ENCODE measurements around the gene GRIN3B.
A peak's percentile ranks its signal among the peaks of the same experiment; 100 is the strongest.

Gene GRIN3B

DNA sequence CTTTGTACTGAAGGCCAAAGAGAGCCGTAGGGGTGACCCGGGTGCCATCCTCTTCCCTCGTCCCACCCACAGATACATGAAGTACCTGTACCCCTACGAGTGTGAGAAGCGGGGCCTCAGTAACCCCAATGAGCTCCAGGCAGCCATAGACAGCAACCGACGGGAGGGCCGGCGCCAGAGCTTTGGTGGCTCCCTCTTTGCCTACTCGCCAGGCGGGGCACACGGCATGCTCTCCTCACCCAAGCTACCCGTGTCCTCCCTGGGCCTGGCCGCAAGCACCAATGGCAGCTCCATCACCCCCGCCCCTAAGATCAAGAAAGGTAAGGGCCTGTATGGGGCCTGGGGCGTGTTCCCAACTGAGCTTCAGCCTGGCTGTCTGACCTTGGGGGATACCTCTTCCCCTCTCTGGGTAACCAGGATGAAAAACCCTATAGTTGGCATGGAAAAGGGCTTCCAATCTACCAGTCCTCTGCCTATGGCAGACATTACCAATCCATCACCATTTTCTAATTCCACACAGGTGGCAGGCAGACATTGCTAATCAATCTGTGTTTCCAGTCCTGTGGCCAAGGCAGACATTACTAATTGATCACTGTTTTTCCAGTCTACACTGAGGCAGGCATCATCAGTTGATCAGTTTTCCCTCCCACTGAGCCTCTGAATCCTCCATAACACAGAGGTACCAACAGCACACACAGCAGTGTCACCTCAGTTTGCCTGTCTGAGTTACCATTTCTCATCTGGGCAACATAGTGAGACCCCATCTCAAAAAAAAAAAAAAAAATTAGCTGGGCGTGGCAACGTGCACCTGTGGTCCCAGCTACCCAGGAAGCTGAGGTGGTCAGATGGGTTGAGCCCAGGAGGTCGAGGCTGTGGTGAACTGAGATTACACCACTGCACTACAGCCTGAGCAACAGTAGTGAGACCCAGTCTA lies 35.2 kb upstream of the GRIN3B start:
- no peak for DNase-seq

DNA sequence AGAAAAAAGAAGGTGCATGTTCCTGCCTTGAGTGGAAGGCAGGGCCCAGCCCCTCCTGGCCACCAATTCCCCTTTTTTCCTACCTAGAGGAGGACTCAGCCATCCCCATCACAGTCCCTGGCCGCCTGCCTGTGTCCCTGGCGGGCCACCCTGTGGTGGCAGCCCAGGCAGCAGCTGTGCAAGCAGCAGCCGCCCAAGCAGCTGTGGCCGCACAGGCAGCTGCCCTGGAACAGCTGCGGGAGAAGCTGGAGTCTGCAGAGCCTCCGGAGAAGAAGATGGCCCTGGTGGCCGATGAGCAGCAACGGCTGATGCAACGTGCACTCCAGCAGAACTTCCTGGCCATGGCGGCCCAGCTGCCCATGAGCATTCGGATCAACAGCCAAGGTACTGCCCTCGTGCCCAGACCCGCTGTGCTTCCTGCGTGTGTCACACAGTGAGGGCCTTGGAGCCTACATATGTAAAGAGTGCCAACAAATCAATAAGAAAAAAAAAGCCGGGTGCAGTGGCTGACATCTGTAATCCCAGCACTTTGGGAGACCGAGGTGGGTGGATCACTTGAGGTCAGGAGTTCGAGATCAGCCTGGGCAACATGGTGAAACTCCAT lies 33.6 kb upstream of the GRIN3B start:
- no peak for DNase-seq

DNA sequence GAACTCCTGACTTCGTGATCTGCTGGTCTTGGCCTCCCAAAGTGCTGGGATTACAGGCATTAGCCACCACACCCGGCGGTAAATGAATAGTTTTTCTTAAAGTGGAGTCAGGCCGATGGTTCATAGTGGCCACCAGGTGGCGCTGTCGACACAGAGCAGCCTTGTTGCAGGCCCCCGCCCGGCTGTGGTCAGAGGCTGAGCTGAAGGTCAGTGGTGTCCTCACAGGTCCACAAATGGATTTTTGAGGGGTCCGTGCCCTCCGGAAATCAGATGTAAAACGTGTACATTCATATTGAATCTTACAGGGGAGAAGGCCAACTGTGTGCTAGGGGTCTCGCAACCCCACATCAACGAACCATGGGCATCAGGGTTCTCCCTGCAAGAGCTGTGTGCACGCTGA lies 29.5 kb upstream of the GRIN3B start:
- DNase-seq = no peak

DNA sequence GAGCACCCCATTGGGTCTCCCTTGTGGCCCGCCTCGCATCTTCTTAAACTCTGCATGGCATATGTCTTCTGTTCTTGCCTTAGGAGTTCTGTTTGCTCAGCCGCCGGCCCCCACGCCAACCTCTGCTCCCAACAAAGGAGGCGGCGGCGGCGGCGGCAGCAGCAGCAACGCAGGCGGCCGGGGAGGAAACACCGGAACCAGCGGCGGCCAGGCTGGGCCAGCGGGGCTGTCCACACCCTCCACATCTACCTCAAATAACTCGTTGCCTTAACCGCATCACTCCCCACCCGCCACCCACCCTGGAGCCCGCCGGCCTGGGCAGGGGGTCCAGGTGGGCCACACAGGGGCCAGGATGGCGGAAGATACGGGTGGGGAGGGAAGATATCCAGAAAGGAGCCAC lies 28.4 kb upstream of the GRIN3B start:
- DNase-seq = no peak

DNA sequence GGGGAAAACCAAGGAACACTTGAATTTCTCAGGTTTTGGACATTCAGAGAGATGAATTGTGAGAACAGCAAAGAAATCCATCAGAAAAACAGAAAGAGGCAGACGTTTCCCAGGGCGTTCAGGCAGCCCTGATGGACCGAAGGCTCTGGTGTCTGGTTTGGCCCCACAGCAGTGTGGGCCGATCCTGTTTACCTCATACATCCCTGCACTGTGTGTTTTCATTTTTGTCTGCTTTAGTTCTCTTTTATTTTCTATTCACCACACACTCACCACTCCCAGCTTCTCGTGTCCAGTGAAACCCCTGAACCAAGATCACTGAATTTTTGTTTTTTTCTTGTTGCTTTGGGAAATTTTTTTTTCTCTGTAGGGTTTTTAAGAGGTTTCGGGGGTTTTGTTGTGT lies 27.9 kb upstream of the GRIN3B start:
- DNase-seq = no peak

DNA sequence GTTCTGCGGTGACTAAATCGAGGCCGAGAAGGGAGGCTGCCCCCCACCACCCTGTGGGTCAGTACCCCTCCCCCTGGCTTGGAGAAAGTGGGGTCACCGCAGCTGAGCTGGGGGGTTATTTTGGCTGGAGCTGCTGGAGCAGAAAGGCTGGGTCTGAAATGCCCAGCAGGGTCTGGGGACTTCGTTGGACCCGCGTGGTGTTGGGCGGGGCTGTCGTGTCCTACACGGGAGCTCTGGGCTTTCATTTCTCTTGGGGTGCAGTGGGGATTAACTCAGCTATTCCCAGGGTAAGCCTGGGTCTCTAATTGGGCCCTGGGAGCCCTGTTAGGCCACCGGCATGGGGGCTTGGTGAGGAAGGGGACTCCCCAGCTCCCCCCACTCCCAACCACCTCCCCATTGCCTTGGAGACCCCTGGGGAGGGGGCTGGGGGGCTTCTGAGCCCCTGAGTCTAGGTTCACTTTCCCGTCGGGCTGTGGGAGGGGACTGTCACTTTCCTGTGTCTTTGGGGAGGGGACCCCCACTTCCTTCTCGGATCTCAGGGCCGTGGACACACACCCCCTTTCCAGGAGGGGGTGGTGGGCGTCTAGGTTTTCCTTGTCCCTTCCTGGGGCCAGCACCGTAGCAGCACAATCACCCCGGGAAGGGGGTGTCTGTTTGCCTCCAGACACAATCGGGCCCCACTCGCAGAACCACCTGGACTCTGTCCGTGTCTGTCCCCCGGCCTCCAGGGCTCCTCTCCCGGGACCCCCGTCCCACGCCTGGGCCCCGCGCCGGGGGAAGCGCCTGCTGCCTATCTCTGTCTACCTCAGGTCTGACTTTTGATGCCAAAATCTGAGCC lies 26.3 kb upstream of the GRIN3B start:
- DNase-seq = no peak

DNA sequence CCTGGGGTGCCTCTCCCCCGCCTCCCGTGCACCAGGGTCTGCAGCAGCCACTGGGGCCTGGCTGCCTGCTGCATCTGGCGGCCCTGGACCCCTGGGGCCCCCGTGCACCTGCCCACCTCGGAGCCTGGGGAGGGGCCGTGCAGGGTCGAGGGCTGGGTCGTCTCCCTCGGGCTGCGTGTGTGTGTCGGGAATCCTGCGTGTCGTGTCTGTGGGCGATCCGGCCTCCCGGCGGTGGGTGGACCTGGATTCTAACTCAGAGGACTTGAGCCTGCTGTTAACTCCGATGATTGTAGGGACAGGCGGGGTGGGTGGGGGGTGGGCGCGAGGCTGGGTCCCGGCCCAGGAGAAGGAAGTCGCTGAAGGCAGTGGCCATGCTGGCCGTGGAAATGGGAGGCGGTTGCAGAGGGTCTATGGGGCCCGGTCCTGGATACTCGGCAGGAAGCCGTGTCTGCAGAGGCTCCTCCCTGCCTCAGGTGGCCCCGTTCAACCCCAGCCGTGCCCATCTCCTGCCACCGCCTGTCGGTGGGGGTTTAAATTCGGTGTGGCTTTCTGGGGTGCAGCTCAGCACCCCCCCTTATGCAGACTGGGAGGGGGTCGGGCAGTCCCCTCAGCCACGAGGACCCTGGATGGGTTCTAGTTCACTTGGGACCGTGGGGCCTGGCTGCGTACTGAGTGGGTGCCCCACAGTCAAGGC lies 25.5 kb upstream of the GRIN3B start:
- DNase-seq = no peak

DNA sequence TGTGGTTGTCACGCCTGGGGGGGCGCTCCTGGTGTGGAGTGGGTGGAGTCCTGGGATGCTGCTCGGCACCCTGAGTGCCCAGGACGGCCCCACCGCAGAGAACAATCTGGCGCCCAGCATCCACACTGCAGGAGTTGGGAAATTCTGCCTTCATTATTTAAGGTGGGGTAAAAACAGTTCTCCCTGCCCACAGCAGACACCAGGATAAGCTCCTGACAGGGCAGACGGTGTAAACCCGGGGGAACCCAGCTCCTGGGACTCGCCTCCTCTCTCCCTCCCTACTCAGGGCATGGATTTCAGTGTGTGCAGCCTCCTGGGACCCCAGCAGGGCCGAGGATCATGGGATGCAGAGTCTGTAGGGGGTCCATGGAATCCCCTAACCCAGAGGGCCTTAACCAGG lies 23.7 kb upstream of the GRIN3B start:
- no peak for DNase-seq

DNA sequence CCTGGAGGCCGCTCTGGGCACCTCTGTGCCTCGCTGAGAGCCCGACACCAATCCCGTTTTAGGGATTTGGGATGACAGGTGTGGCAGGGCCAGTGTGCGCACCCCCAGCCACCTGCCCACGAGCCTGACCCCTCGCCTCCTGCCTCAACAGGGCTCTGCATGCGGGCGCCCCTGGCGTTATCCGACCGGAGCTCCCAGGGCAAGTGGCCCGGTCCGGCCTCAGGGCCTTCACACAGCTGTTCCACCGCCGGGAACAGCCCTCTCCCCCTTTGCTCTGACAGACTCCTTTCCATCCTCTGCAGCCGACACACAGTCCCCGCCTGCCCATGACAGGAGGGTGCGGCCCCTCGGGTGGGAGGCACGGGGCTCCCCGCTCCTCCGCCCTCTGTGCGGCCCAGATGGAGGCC lies 23.2 kb upstream of the GRIN3B start:
- DNase-seq = no peak

DNA sequence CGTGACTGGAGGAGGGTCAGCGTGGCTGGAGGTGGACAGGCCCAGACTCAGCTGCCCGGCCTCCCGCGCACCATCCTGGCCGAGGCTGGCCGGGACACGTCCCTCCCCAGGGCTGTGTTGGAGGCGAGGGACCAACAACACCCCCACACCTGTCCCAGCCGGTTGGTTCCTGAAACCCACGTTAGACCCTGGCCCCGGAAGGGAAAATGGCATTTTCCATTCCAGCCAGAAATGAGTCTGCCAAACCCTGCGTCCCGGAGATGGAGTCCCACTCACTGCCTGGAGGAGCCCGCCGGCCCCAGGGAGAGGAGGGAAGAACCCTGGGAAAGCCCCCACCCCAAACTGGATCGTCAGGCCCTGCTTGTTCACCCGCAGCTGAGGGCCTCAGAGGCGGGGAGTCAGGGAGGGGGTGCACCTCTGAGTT lies 20.9 kb upstream of the GRIN3B start:
- no peak for DNase-seq

DNA sequence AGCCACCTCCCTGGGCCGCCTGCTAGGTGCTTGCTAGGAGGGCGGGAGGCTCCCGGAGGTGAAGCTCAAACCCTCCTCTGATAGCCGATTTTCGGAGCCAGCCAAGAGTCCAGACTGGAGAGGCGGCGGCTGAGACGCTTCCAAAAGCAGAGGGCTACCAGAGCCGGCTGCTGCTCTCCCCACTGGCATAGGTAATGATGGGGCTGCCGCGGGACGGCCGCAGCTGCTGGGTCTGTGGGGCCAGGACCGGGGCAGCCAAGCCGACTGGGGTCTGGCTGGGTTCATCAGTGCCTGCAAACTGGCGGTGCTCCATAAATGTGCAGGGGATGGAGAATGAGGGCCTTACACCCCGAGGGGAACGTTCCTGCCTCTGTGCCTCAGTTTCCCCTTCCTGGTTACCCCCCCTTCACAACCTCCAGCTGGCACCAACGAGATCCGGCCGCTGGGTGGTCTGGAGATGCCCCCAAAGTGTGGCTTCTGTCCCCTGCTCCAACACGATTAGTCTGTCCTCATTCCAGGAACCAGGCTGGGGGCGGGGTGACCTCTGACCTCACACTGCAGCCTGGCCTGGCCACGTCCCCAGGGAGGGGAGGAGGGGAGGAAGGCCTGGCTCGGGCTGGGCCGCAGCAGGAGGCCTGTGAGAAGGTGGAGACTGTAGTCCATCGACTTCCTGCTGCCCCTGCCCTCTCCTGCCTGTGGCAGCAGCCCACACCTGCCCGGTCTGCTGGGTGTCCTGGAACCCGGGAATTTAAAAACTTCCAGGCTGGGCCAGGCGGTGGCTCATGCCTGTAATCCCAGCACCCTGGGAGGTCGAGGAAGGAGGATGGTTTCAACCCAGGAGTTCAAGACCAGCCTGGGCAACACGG lies 19.9 kb upstream of the GRIN3B start:
- no peak for DNase-seq

DNA sequence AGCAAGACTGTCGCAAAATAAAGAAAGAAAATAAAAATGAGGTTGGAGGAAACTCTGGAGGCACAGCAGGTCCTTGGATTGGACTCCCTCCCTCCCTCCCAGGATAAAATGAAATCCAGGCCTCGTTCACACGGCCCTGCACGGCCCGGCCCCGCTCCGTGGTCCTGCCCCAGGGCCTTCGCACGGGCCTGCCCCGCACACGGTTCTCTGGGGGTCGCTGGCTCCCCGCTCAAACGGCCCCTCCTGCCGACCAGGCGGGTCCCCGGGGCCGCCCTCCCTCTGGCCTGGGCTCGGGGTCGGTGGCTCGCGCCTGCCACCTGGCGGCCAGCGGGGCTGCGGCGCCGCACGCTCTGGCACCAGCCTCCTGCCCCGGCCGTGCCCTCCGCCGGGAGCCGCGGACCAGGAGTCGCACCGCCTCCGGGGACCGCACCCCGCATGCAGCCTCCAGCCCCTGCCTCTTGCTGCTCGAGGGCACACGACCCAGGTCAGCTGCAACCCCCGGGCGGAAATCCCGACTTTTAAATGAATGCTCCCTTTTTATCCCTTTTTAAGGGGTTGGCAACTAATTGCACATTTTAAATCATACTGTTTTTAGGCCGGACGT lies 17.6 kb upstream of the GRIN3B start:
- DNase-seq = peak; percentile 81

DNA sequence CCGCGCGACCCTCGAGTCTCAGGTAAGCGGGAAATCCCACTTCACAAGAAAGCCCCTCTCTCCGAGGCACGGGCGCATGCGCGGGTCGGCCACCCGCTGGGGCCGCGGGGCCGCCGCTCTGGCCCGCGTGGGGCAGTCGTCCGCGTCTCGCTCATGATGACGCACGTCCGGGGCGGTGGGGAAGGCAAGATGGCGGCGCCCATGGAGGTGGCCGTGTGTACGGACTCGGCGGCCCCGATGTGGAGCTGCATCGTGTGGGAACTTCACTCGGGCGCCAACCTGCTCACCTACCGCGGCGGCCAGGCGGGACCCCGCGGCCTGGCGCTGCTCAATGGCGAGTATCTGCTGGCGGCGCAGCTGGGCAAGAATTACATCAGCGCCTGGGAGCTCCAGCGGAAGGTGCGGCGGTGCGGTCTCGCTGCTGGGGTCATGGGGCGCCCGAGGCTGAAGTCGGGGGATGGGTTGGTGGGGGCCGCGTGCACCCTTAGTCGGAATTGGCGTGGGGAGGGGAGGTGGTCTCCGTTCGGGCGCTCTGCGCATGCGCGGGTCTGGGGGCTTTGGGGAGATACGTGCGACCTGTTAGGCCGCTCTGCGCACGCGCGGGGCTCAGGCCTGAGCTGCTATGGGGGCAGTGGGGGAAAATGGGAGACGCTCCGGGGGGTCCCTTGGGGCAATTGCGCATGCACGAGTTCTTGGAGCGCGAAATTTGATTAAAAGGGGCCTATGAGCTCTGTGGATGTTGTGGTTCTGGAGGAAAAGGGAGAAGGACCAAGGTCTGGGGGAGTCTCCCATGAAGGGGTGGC lies 15.9 kb upstream of the GRIN3B start, which contains the start of gene WDR18:
TSS of gene WDR18 (plus strand) at position 181 of the 803 bp plus-strand sequence. CDS start at position 190, 9 bp downstream.
- DNase-seq = peak; percentile 95

DNA sequence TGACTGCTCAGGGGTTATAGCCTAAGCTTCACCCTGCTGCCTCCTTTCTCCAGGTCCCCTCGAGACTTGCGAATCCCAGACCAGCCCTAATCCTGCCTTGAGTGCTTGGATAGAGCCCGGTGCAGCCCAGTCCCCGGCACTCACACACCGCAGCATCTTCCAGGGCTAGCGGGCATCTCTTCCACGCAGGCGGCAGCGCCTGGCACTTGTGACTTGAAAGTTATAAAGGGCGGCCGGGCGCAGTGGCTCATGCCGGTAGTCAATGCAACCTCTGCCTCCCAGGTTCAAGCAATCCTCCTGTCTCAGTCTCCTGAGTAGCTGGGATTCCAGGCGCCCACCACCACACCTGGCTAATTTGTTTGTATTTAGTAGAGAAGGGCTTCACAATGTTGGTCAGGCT lies 14.1 kb upstream of the GRIN3B start:
- no peak for DNase-seq

DNA sequence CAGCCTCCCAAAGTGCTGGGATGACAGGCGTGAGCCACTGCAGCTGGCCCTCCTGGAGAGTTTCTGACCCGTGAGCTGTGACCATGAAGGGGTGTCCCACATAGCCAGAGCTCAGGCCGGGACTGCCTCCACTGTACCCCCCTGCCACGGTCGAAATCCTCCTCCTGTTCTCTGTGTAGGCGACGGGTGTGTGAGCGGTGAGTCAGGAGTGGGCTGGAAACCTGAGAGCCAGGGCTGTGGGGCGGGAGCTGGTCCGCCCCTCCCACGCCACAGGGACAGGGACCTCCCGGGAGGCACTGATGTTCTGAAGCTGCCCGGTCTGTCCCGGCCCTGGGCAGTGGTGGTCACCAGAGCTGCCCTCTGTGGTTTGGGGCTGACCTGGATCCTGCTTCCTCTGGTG lies 12.1 kb upstream of the GRIN3B start:
- DNase-seq = no peak

DNA sequence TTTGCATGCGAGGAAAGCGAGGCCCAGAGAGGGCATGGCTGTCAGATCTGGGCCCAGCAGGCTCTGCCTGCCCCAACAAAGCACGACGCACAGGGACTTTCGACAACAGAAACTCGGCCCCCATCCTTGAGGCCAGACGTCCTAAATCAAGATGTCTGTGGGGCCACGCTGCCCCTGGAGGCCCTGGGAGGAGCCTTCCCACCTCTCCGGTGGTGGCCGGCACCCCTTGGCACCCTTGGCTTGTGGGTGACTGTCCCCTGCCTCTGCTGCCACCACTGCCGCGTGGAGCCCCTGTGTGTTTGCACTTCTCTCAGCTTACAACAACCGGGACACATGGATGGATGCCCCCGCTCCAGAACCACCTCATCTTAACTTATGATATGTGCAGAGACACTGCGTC lies 11.7 kb upstream of the GRIN3B start:
- DNase-seq = no peak

DNA sequence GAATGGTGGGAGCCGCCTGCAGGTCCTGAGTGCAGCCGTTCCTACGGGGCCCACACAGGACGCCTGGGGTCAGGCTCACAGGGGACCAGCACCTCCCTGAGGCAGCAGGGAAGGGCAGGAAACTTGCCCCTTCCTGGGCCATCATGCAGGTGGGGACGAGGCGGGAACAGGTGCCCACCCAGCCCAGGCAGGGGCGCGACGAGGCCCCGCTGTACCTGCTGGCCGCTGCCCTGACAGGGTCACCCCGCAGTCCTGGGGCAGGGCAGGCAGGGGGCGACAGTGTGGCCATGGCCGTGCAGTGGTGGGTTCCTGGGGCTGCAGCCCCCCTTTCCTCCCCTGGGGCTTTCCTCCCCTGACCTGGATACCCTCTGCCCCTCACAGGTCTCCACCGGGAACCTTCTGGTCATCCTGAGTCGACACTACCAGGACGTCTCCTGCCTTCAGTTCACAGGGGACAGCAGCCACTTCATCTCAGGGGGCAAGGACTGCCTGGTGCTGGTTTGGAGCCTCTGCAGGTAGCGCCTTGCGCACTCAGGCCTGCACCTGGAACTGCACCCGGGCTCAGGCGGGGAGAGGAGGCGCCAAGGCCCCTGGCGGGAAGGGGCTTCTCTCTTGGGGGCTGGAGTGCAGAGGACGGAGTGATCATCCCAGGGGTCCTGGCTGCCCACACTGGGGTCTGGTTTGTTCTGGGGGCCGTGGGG lies 10.7 kb upstream of the GRIN3B start:
- DNase-seq = no peak

DNA sequence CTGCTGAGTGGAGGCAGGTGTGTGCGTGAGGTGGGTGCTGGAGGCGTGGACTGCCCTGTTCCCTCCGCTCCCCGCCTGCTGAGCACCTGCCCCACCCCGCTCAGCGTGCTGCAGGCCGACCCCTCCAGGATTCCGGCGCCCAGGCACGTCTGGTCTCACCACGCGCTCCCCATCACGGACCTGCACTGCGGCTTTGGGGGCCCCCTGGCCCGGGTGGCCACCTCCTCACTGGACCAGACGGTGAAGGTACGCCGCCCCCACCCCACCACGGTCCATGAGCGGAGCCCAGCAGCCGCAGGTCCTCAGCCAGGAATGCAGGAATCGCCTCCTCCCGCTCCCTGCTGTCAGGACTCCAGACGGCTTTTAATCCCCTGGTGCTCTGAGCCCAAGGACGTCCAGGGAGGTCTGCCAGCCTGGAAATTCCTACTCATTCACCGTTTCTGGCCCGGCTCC lies 10.1 kb upstream of the GRIN3B start:
- DNase-seq = no peak

DNA sequence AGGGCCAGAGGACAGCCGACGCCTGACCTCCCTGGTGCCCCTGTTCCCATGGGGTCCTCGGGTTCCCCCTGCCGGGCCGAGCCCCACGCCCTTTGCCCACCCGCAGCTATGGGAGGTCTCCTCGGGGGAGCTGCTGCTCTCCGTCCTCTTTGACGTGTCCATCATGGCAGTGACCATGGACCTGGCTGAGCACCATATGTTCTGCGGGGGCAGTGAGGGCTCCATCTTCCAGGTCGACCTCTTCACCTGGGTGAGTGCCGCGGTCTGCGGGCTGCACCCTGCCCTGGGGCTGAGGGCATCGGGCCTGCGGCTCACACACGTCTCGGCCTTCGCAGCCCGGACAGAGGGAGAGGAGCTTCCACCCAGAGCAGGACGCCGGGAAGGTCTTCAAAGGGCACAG lies 9.5 kb upstream of the GRIN3B start:
- DNase-seq = no peak
